Activated T-cell treated with anti-CD3 and anti-CD28 coated beads for 1 hour (primary cell): ENCODE results near the gene CABLES2.

Experiments used
- DNase-seq: peaks from one replicate; pipeline ENCODE4 v3.0.0-alpha.2; 2020; ENCODE audit warnings: low read depth

The CABLES2 gene

GRCh38 chr20:62361799-62362589 is 45.1 kb downstream of the CABLES2 start:
- DNase-seq, result no peak

DNA sequence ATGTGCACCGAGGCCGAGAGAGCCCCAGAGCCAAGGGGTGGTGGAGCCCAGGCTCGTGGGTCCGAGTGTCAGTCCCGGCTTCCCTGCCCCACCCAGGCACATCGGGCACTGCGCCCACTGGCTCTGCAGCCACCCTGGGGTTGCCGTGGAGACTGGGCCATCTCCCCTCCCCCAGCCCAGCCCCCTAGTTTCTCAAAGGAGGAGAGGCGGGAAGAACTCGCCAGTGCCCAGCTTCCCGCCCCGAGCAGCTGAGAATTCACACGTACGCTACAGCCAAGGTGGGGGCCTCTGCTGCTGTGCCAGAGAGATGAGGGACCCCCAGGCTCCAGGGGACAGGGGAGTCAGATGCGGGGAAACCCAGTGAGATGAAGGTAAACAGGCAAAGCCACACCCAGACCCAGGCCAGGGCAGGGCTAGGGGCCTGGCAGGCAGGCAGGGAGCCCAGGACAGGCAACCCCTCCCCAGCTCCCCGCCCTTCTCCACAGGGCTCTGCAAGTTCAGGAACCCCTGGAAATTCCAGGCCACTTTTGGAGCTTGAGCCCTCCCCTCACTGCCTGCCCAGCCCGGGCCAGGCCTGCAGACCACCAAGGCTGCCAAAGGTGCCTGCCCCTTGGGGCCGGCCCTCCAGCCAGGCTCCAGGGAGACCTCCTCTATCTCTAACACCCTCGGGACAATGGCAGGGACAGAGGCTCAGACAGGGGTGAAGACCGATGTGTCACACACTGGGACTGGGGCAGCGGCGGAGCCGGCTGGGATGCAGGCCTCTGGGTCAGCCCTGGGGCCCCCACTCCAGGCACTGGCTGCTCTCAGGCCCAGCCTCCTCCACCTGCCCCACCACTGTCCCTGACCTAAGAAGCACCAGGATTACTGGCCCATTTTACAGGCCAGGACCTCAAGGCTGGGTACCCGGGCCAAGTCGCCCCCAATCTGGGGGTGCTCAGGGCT is 46.0 kb downstream of the CABLES2 start:
- DNase-seq, result no peak

DNA sequence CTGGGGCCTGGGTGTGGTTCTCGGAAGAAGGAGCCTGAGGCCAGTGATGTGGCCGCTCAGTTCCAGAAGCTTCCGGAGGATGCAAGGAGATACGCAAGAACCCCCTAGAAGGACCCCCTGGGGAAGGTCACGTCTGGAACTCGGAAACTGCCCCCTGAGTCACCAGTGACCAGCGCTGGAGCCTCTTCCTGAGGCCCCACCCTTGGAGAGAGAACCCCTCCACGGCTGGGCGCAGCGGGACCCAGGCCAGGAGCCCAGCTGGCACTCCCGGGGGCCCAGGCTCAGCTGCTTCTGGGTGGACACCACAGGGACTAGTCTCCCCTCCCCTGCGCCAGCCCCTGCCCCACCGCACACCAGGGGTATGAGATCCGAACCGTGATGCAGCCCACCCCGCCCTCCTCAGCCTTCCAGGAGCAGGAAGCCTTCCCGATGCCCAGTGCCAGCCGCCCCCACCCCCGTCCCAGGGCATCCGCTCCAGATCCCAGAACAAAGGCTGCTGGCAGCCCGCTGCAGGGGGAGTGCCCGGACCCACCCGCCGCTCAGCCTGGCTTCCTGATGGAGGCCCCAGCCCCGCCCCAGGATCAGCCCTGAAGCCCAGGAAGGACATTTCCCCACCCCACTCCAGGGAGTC is 47.5 kb downstream of the CABLES2 start:
- DNase-seq, result no peak

DNA sequence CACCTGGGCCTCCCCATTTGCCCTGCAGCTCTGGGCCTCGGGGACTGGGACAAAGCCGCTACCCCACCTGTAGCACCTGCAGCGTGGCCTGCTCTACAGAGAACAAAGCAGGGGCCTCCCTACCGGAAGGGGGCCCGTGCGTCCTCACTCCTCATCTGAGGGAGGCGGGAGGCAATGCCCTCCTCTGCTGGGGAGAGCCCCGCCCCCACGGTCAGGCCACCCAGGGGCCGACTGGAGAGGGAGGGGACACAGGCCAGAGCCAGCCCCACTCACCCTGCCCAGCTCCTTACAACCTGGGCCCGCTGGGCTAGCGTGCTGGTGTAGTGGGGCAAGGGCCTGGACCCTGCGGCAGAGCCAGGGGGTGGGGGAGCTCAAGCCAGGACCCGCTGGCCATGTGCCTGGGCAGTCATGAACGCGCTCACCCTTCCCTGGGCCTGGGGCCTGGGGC is 48.0 kb downstream of the CABLES2 start:
- no peak for DNase-seq

- DNase-seq, result no peak
Measured at GRCh38 chr20:62358171-62359042, 48.7 kb downstream of the CABLES2 start.

GRCh38 chr20:62357681-62358080 is 49.4 kb downstream of the CABLES2 start:
- no peak for DNase-seq

DNA sequence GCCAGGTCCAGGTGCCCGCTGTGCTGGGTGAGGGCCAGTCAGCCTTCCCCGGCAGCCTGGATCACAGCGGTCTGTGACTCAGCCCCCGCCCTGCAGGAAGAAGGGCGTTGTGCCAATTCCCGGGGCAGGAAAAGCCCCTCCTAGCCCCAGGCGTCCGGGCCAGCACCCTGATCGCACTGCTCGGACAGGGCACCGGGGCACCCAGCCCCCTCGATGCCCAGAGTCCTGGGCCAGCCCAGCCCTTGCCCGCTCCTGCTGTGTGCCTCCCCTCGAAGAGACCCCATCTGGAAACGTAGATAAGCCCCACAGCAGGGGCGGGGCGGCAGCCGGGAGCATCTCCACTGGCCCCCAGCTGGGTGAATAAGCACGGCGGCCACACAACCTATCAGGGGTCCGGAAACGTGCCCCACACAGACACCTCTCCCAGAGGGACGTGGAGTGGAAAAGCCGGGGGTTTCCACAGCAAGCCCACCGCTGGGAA is 49.9 kb downstream of the CABLES2 start:
- DNase-seq, result no peak

- DNase-seq, result no peak
Measured at GRCh38 chr20:62356589-62357186, 50.4 kb downstream of the CABLES2 start.

GRCh38 chr20:62355878-62356588 is 51.1 kb downstream of the CABLES2 start:
- no peak for DNase-seq

GRCh38 chr20:62355516-62355877 is 51.6 kb downstream of the CABLES2 start:
- no peak for DNase-seq

DNA sequence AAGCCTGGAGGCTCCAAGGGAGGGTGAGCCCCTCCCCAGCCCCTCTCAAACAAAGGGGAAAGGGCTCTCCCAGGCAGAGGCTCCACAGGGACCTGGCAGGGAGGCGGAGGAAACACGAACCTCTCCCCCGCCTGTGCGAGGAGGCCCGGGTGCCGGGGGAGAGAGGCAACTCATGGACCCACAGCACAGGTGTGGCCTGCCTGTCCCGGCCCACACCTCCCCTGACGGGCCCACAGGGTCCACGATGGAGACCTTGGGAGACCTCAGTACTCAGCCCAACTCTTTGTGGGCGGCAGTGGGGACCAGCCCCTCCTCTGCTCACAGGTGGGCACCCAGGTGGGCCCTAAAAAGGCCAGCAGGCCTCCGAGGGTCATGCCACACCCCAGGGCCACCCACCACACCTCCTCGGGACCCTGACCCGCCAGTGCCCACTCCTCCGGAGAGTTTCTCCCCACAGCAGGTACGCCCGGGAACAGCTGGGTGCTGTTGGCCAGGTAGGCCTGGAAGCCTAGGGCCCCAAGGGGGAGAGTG is 52.2 kb downstream of the CABLES2 start:
- no peak for DNase-seq

DNA sequence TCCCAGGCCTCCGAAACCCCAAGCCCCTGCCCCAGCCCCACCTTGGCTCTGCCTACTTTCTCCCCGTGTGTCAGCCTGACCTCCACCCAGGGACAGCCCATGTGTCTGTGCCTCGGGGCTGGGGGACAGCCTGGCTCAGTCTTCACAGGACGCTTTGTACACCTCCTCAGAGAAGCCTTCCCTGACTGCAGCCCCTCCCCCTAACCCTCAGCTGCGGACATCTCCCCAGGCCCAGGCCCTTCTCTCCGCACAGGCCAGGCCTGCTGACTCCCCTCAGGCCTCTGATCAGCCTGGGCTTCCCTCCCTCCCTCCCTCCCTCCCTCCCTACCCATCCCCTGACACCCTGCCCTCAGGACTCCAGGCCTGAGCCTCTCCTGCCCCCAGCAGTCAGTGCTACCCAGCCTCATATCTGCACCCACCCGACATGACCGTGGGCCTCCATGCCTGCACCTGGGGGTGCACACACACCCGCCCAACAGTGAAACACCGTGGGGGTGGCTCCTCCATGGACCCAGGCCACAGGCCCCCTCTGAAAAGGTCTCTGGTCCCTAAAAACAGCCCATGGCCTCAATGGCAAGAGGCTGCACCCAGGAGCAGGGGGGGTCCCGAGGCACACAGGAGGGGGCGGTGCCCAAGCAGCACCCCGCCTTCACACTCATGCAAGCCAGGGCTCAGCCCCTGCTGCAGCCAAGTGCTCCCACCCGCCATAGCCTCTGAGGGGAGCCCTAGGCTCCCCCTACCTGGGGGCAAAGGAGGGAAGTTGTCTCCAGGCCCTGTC is 52.9 kb downstream of the CABLES2 start:
- DNase-seq, result no peak

- no peak for DNase-seq
Measured at GRCh38 chr20:62353289-62354030, 53.6 kb downstream of the CABLES2 start.

DNA sequence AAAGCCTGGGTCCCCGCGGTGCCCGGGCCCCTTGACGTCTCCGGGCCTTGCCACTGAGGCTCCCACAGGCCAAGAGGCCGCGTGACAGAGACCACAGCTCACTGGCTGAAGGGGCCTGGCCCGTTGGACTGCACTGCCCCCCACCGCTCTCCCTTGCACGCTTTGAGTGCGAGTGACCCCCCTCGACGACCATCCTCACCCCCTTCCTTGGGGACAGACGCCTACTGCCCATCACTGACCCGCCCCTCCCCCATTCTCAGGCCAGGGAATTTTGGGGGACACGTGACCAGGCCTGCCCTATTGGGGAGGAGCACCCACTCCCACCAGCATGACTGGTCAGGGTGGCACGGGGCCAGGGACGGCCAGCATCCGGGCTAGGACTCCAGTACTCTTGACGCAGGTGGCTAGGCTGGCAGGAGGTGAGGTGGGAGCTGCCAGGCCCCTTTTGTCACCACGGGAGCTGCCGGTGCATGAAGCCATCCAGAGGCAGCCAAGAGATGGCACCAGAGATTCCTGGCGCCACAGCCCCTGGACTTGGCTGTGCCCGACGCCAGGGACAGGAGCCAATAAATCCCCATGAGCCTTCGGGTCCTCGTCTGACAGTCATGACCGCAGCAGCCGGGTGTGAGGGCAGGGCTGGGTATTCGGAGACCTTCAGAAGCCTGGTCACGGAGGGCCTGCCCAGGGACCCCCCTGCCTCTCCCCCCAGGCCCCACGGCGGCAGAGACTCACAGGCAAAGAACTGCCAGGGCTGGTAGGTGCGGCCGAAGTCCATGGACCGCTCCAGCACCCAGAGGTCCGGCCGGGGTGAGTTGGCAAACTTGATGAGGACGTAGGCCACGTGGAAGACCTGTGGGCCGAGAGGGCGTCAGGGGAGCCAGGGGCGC is 54.4 kb downstream of the CABLES2 start:
- DNase-seq, result no peak

DNA sequence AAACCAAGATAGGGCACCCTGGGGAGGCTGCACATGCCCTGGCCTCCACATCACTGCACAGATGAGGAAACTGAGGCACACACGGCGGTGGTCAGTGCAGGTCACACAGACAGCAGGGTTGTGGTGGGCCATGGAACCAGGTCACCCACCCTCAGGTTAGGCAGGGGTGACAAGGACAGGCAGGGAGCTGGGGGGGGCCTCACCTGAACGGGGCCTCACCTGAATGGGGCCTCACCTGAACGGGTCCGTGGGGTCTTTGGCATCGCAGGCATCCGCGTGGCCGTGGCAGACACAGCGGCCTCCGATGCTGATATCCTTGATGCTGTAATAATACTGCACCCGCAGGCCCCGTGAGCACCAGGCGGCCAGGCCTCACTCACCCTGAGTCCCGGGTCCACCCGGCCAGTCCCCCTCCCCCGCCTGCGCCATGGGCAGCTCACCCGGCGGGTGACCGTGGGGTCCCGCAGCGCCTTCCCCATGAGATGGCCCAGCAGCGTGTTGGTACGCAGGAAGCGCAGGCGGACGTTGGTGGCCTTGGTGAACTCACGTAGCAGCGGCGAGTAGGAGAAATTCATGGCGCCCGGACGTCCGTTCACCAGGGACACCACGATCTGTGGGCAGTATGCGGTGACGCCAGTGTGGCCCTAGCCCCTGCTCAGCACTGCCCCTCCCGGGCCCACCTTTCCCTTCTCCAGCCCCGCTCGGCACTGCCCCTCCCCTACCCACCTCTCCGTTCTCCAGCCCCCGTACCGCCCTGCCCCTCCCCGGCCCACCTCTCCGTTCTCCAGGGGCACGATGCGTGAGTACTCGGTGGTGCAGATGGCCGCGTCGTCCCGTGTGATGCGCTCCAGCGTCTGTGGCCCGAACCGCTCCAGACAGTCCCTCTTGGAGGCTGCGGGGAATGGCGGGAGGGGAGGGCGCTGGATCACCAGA is 55.4 kb downstream of the CABLES2 start:
- DNase-seq, result no peak

GRCh38 chr20:62350629-62351422 is 56.3 kb downstream of the CABLES2 start:
- DNase-seq, result no peak
